Measurements from ENCODE around the gene KIRREL3.

KIRREL3 gene

GRCh38 chr11:126738295-126739031 lies 262.1 kb downstream of the KIRREL3 start:
- no peak for DNase-seq (ENCODE audit: low read depth)

GRCh38 chr11:126736682-126737572 lies 263.6 kb downstream of the KIRREL3 start:
- no peak for DNase-seq (ENCODE audit: low read depth)

- DNase-seq (ENCODE audit: low read depth), result no peak
These were observed 265.8 kb downstream of the KIRREL3 start for GRCh38 chr11:126734752-126735151.

- no peak for DNase-seq (ENCODE audit: low read depth)
These were observed 266.9 kb downstream of the KIRREL3 start for GRCh38 chr11:126733685-126734084.

GRCh38 chr11:126732981-126733380 lies 267.6 kb downstream of the KIRREL3 start:
- no peak for DNase-seq (ENCODE audit: low read depth)

- DNase-seq (ENCODE audit: low read depth), result no peak
These were observed 268.9 kb downstream of the KIRREL3 start for GRCh38 chr11:126731576-126732142.

GRCh38 chr11:126727381-126727780 lies 273.2 kb downstream of the KIRREL3 start:
- no peak for DNase-seq (ENCODE audit: low read depth)

GRCh38 chr11:126725521-126725920 lies 275.0 kb downstream of the KIRREL3 start:
- DNase-seq (ENCODE audit: low read depth), result no peak

- DNase-seq (ENCODE audit: low read depth), result no peak
These were observed 275.5 kb downstream of the KIRREL3 start for GRCh38 chr11:126725043-126725442.

- no peak for DNase-seq (ENCODE audit: low read depth)
These were observed 276.9 kb downstream of the KIRREL3 start for GRCh38 chr11:126723665-126724045.

- no peak for DNase-seq (ENCODE audit: low read depth)
These were observed 277.5 kb downstream of the KIRREL3 start for GRCh38 chr11:126722956-126723664.

GRCh38 chr11:126722006-126722736 lies 278.4 kb downstream of the KIRREL3 start:
- no peak for DNase-seq (ENCODE audit: low read depth)

GRCh38 chr11:126720539-126721235 lies 279.9 kb downstream of the KIRREL3 start:
- no peak for DNase-seq (ENCODE audit: low read depth)

- DNase-seq (ENCODE audit: low read depth), result no peak
These were observed 280.8 kb downstream of the KIRREL3 start for GRCh38 chr11:126719740-126720139.

GRCh38 chr11:126718276-126718675 lies 282.3 kb downstream of the KIRREL3 start:
- no peak for DNase-seq (ENCODE audit: low read depth)

- peak; percentile 8 for DNase-seq (ENCODE audit: low read depth)
These were observed 284.0 kb downstream of the KIRREL3 start for GRCh38 chr11:126716456-126717083.

GRCh38 chr11:126713806-126714205 lies 286.8 kb downstream of the KIRREL3 start:
- DNase-seq (ENCODE audit: low read depth), result no peak

- DNase-seq (ENCODE audit: low read depth), result no peak
These were observed 288.5 kb downstream of the KIRREL3 start for GRCh38 chr11:126711977-126712625.

GRCh38 chr11:126710804-126711399 lies 289.7 kb downstream of the KIRREL3 start:
- no peak for DNase-seq (ENCODE audit: low read depth)

Data from activated T-cell treated with anti-CD3 and anti-CD28 coated beads for 24 hours (primary cell).